ENCODE measurements around the gene PREP.
A peak's percentile ranks its signal among the peaks of the same experiment; 100 is the strongest.

PREP gene

DNA sequence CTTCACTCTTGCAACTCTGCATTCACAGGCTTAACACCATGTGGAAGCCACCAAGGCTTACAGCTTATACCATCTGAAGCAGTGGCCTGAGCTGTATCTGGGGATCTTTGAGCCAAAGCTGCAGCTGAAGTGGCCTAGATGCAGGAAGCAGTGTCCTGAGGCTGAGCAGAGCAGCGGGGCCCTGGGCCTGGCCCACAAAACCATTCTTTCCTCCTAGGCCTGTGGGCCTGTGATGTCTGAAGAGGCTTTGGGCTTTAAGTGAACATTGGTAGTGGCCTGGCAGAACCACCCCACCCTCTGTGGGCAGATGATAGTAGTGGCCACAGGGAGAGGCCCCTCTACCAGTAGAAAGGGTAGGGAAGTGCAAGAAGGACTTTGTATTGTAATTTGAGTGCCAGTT is 6.9 kb upstream of the PREP start:
- H3K9me3 ChIP-seq (ENCODE audit: insufficient read depth, low read length): peaks cover 22% of the 10 kb centered on the region; the same call in 1 of the 2 replicates
- TF ChIP-seq ZNF274 (IDR thresholded peaks at IDR 0.05; ENCODE audit: low read depth, low read length): no peak
- no peak for TF ChIP-seq YY1 (IDR thresholded peaks at IDR 0.05; ENCODE audit: insufficient read depth, insufficient read length)
- no peak for TF ChIP-seq SUZ12 (IDR thresholded peaks at IDR 0.05; ENCODE audit: extremely low read depth, insufficient read depth, insufficient read length)
- no peaks in the 10 kb centered on the region for H3K27me3 ChIP-seq (ENCODE audit: insufficient read depth, insufficient read length)
- H3K36me3 ChIP-seq (ENCODE audit: insufficient read depth, insufficient read length, low read length): no peaks in the 10 kb centered on the region
- H3K4me3 ChIP-seq (ENCODE audit: insufficient read length, low read depth): no peak overlapping the region
- no peak for DNase-seq (ENCODE audit: low read depth, low spot score)
- no peaks in the 10 kb centered on the region for H3K4me1 ChIP-seq (ENCODE audit: insufficient read depth, insufficient read length)
- H3K9ac ChIP-seq (ENCODE audit: insufficient read length, low read depth): no peak overlapping the region

DNA sequence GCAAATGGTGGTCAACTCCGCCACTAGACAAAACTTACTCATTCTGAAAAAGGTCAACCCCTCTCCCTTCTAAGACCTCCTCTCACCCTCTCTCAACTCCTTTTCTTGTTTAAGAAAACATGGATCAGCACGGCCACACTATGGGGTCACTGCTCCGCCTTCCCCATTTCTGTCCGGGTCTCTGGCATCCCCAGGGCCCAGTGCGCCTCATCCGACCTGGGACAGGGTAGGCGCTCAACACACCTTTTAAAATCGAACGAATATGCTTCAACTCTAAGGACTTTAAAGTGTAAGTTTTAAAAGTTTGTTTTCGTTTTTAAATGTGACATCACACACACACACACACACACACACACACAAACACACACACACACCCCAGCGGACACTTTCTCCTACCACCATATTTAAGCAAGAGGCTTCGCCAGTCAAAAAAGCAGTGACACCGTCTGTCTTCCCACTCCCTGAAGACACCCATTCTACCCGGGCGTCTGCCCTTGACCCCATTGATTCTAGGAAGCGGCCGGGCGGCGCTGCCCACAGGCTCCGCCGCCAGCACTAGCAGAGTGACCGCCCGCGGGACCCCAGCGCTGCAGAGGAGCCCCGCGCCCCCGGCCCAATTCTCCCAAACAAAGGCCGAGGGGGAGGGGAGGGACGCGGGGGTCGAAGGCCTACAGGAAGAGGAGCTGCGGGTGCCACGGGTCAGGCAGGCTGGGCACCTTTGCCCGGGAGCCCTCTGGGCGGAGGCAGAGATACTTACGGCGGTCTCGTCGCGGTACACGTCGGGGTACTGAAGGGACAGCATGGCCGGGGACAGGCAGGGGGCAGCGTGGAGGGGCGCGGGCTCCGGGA is 568 bp downstream of the PREP start:
- Histone ChIP-seq H3K9ac (ENCODE audit: insufficient read length, low read depth) (peak overlapping the region; percentile 94), H3K9me3 (ENCODE audit: insufficient read depth, low read length) (no peaks in the 10 kb centered on the region), H3K36me3 (ENCODE audit: insufficient read depth, insufficient read length, low read length) (no peaks in the 10 kb centered on the region), H3K27me3 (ENCODE audit: insufficient read depth, insufficient read length) (no peaks in the 10 kb centered on the region), H3K4me1 (ENCODE audit: insufficient read depth, insufficient read length) (peaks cover 6% of the 10 kb centered on the region), H3K4me3 (ENCODE audit: insufficient read length, low read depth) (peak overlapping the region; percentile 58)
- TF ChIP-seq ZNF274 (IDR thresholded peaks at IDR 0.05; ENCODE audit: low read depth, low read length) (no peak), YY1 (IDR thresholded peaks at IDR 0.05; ENCODE audit: insufficient read depth, insufficient read length) (no peak), SUZ12 (IDR thresholded peaks at IDR 0.05; ENCODE audit: extremely low read depth, insufficient read depth, insufficient read length) (no peak)
- DNase-seq (ENCODE audit: low read depth, low spot score): no peak

DNA sequence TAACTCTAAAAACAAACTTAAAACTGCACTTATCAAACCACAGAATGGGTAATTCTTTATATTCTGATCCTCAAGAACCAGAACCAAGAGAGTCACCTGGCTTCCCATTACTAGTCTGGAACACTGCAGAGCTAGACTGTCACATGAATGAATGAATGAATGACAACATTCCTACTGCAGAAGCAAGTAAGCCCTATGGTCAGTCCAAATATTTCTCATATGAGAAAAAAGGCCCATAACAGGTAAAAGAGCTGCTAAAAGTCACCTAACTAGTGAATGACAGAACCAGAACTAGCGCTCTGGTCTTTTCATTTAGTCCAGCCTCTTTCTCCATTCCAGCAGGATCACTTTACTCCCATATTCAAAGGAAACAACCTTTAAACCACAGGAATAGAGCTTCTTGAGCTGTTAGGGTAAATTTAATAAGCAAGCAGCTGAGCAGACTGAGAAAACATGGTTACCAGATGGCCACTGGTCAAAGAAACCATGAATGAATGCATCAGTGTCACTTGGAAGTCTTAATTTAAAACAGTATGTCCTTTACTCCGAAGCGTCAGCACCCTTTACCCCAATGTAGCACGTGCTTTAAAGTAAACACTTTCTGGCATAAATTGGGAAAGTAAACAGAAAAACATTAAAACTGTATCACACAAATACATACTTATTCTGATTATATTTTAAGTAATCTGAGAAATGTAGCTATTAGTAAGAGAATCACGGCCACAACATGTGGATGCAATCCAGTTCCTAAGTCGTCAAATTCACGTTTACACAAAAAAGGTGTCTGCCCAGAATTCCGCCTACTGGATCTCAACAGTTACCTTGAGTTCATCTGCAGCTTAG is 1.4 kb downstream of the PREP start:
- H3K4me3 ChIP-seq (ENCODE audit: insufficient read length, low read depth): peak overlapping the region; percentile 58
- no peak for DNase-seq (ENCODE audit: low read depth, low spot score)
- no peaks in the 10 kb centered on the region for H3K36me3 ChIP-seq (ENCODE audit: insufficient read depth, insufficient read length, low read length)
- H3K9ac ChIP-seq (ENCODE audit: insufficient read length, low read depth): peak overlapping the region; percentile 94
- H3K4me1 ChIP-seq (ENCODE audit: insufficient read depth, insufficient read length): peaks cover 6% of the 10 kb centered on the region
- H3K9me3 ChIP-seq (ENCODE audit: insufficient read depth, low read length): no peaks in the 10 kb centered on the region
- H3K27me3 ChIP-seq (ENCODE audit: insufficient read depth, insufficient read length): no peaks in the 10 kb centered on the region
- TF ChIP-seq ZNF274 (IDR thresholded peaks at IDR 0.05; ENCODE audit: low read depth, low read length): no peak
- TF ChIP-seq SUZ12 (IDR thresholded peaks at IDR 0.05; ENCODE audit: extremely low read depth, insufficient read depth, insufficient read length): no peak
- no peak for TF ChIP-seq YY1 (IDR thresholded peaks at IDR 0.05; ENCODE audit: insufficient read depth, insufficient read length)

GRCh38 chr6:105400501-105400900 is 2.4 kb downstream of the PREP start:
- Histone ChIP-seq H3K36me3 (ENCODE audit: insufficient read depth, insufficient read length, low read length) (peaks cover 9% of the 10 kb centered on the region), H3K9ac (ENCODE audit: insufficient read length, low read depth) (no peak overlapping the region), H3K9me3 (ENCODE audit: insufficient read depth, low read length) (no peaks in the 10 kb centered on the region), H3K4me3 (ENCODE audit: insufficient read length, low read depth) (no peak overlapping the region), H3K27me3 (ENCODE audit: insufficient read depth, insufficient read length) (no peaks in the 10 kb centered on the region), H3K4me1 (ENCODE audit: insufficient read depth, insufficient read length) (peaks cover 6% of the 10 kb centered on the region)
- no peak for TF ChIP-seq SUZ12 (IDR thresholded peaks at IDR 0.05; ENCODE audit: extremely low read depth, insufficient read depth, insufficient read length)
- DNase-seq (ENCODE audit: low read depth, low spot score): no peak

DNA sequence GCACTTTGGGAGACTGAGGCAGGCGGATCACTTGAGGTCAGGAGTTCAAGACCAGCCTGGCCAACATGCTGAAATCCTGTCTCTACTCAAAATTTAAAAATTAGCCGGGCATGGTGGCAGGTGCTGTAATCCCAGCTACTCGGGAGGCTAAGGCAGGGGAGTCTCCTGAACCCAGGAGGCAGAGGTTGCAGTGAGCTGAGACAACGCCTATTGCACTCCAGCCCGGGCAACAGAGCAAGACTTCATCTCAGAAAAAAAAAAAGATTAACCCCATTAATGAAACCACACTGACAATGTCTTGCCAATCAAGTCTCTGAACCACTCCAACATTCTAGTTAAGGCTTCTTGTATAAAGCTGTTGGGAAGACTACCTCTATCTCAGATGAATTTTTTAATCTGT is 4.0 kb downstream of the PREP start:
- no peaks in the 10 kb centered on the region for H3K9me3 ChIP-seq (ENCODE audit: insufficient read depth, low read length)
- H3K36me3 ChIP-seq (ENCODE audit: insufficient read depth, insufficient read length, low read length): peaks cover 20% of the 10 kb centered on the region
- TF ChIP-seq YY1 (IDR thresholded peaks at IDR 0.05; ENCODE audit: insufficient read depth, insufficient read length) (no peak), ZNF274 (IDR thresholded peaks at IDR 0.05; ENCODE audit: low read depth, low read length) (no peak), SUZ12 (IDR thresholded peaks at IDR 0.05; ENCODE audit: extremely low read depth, insufficient read depth, insufficient read length) (no peak)
- H3K9ac ChIP-seq (ENCODE audit: insufficient read length, low read depth): no peak overlapping the region
- no peak for DNase-seq (ENCODE audit: low read depth, low spot score)
- H3K4me3 ChIP-seq (ENCODE audit: insufficient read length, low read depth): no peak overlapping the region
- peaks cover 6% of the 10 kb centered on the region for H3K4me1 ChIP-seq (ENCODE audit: insufficient read depth, insufficient read length)
- H3K27me3 ChIP-seq (ENCODE audit: insufficient read depth, insufficient read length): no peaks in the 10 kb centered on the region

GRCh38 chr6:105397987-105398386 is 4.9 kb downstream of the PREP start:
- no peak for TF ChIP-seq YY1 (IDR thresholded peaks at IDR 0.05; ENCODE audit: insufficient read depth, insufficient read length)
- no peak for TF ChIP-seq ZNF274 (IDR thresholded peaks at IDR 0.05; ENCODE audit: low read depth, low read length)
- no peak for TF ChIP-seq SUZ12 (IDR thresholded peaks at IDR 0.05; ENCODE audit: extremely low read depth, insufficient read depth, insufficient read length)
- no peak for DNase-seq (ENCODE audit: low read depth, low spot score)
- H3K36me3 ChIP-seq (ENCODE audit: insufficient read depth, insufficient read length, low read length): peaks cover 20% of the 10 kb centered on the region
- H3K4me3 ChIP-seq (ENCODE audit: insufficient read length, low read depth): no peak overlapping the region
- H3K9ac ChIP-seq (ENCODE audit: insufficient read length, low read depth): no peak overlapping the region
- H3K9me3 ChIP-seq (ENCODE audit: insufficient read depth, low read length): no peaks in the 10 kb centered on the region
- H3K27me3 ChIP-seq (ENCODE audit: insufficient read depth, insufficient read length): no peaks in the 10 kb centered on the region
- H3K4me1 ChIP-seq (ENCODE audit: insufficient read depth, insufficient read length): peaks cover 6% of the 10 kb centered on the region

DNA sequence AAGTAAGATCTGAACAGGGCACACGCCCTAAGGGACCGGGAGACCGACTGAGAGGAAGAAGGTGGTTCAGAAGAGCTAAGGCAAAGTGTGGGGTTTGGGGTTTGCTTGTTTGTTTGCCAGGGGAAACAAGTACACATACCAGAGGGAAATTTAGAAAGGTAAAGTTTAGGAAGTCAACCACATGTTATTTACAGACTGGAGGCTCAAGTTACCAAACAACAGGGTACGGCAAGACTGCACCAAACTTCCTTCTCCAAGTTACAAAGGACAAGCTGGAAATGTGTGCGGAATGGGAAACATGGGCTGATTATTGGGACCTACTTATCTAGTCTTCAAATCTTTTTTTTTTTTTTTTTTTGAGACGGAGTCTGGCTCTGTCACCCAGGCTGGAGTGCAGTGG is 11.2 kb downstream of the PREP start:
- no peak overlapping the region for H3K9ac ChIP-seq (ENCODE audit: insufficient read length, low read depth)
- peaks cover 34% of the 10 kb centered on the region for H3K36me3 ChIP-seq (ENCODE audit: insufficient read depth, insufficient read length, low read length)
- TF ChIP-seq YY1 (IDR thresholded peaks at IDR 0.05; ENCODE audit: insufficient read depth, insufficient read length): no peak
- TF ChIP-seq ZNF274 (IDR thresholded peaks at IDR 0.05; ENCODE audit: low read depth, low read length): no peak
- TF ChIP-seq SUZ12 (IDR thresholded peaks at IDR 0.05; ENCODE audit: extremely low read depth, insufficient read depth, insufficient read length): no peak
- H3K9me3 ChIP-seq (ENCODE audit: insufficient read depth, low read length): no peaks in the 10 kb centered on the region
- DNase-seq (ENCODE audit: low read depth, low spot score): no peak
- H3K4me1 ChIP-seq (ENCODE audit: insufficient read depth, insufficient read length): no peaks in the 10 kb centered on the region
- H3K4me3 ChIP-seq (ENCODE audit: insufficient read length, low read depth): no peak overlapping the region
- H3K27me3 ChIP-seq (ENCODE audit: insufficient read depth, insufficient read length): no peaks in the 10 kb centered on the region

Measured in NT2/D1 (cell line).